Suppressor macrophage (primary cell): ENCODE measurements around the gene MT1A.

Source experiments
- DNase-seq, 4 experiments: peaks; one replicate each; pipeline ENCODE4 v3.0.0-alpha.2; 2020 to 2022
- total RNA-seq, 17 experiments: gene quantifications; one replicate each; lab custom pipeline; 2026; ENCODE audit warnings: mixed read lengths in 6 of 17, inconsistent platforms in 3 of 17; lab: John Stamatoyannopoulos, UW

Gene MT1A
- total RNA-seq = 0 to 1.7 (median 0) reads per million in 17 experiments

DNA sequence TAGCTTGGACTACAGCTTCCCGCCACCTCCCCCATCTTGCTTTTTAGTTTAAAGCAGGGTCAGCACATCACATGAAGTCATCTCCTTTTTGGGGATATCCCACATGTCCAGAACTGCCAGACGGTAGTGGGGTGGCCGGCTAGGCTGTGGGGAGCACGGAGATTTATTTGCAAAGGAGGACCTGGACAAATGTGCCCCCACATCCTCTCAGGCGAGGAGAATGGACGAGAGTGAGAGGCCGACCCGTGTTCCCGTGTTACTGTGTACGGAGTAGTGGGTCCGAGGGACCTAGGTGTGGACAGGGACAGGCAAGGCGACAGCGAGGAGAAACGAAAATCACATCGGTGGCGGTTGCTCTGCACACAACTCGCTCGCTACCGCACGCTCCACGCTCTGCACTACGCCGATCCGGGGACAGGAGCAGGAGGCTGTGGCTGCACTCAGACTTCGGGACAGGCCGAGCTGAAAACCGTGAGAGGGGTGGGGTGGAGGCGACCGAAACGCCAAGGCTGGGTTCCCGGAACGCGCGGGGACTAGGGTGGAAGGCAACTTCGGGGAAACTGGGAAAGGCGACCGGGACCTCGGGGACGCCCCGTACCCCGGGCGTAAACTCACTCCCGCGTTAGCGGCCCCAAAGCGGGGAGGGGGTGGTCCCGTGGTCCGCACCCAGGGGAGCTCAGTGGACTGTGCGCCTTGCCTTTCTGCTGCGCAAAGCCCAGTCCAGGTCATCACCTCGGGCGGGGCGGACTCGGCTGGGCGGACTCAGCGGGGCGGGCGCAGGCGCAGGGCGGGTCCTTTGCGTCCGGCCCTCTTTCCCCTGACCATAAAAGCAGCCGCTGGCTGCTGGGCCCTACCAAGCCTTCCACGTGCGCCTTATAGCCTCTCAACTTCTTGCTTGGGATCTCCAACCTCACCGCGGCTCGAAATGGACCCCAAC lies at the start of gene MT1A:
TSS of gene MT1A (plus strand) at position 853 of the 937 bp plus-strand sequence. CDS start at position 926, 73 bp downstream.
- DNase-seq = peak; percentile 38 to 68 (median 46)

GRCh38 chr16:56588781-56589140 lies 49.7 kb upstream of the MT1A start:
- DNase-seq = no peak

GRCh38 chr16:56589141-56590039 lies 49.1 kb upstream of the MT1A start, which contains the start of gene MT3:
MT3 (plus strand) TSS chr16:56589528; CDS start chr16:56589591, 63 bp downstream.
- peak in 3 of 4 experiments; percentile 10 to 45 (median 24) for DNase-seq

GRCh38 chr16:56591377-56592060 lies 46.9 kb upstream of the MT1A start:
- peak; percentile 38 to 70 (median 62) for DNase-seq

DNA sequence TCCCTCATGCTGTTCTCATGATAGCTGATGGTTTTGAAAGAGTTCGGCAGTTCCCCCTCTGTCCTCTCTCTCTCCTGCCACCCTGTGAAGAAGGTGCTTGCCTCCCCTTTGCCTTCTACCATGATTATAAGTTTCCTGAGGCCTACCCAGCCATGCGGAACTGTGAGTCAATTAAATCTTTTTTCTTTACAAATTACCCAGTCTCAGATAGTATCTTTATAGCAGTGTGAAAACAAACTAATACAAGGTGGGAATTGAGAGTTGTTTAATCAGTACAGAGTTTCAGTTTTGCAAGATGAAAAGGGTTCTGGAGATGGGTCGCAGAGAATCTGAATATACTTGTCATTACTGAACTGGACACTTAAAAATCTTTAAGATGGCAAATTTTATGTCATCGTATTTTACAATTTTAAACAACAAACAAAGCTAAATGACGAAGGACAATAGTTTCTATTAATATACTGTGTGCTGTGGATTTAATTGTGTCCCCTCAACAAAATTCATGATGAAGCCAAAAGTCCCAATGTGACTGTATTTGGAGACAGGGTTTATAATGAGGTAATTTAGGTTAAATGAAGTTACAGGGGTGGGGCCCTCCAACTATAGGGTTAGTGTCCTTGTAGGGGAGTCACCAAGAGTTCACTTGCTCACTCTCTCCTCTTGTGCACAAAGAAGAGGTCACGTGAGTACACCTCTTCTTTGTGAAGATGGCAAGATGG lies 44.7 kb upstream of the MT1A start:
- no peak for DNase-seq

- no peak for DNase-seq
Observed at GRCh38 chr16:56594292-56594619, 44.2 kb upstream of the MT1A start.

- DNase-seq = peak; percentile 62 to 79 (median 72)
Observed at GRCh38 chr16:56600398-56600999, 38.0 kb upstream of the MT1A start.

- no peak for DNase-seq
Observed at GRCh38 chr16:56601325-56601724, 37.1 kb upstream of the MT1A start.

DNA sequence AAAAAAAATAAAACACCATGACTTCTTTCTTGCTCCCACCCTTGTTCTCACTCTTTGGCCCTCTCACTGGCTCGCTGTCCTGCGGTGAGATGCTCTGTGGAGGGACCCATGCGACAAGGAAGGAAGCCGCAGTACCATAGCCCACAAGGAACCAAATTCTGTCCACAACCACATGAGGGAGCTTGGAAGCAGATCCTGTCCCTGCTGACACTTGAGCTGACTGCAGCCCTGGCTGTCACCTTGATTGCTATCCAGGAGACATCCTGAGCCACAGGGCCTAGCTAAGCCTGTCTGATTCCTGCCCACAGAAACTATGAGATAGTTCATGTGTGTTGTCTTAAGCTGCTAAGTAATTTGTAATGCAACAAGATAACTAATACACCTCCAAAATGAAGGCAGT lies 34.9 kb upstream of the MT1A start:
- DNase-seq = peak; percentile 47 to 74 (median 71)

DNA sequence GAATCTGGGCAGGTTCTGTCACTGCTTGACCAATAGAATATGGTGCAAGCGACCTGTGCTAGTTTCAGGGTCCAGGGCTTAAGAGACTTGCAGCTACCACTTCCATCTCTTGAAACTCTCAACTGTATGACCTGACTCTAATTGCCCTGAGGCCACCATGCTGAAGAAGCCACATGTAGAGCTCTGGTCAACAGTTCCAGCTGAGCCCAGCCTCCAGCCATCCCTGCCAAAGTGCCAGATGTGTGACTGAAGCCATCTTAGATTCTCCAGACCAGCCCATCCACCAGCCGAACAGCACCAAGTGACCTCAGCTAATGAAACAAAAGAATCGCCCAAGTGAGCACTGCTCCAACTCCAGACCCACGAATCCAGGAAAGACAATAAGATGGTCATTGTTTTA lies 33.5 kb upstream of the MT1A start:
- DNase-seq = no peak

- no peak for DNase-seq
Observed at GRCh38 chr16:56605475-56605874, 33.0 kb upstream of the MT1A start.

GRCh38 chr16:56606071-56606475 lies 32.4 kb upstream of the MT1A start:
- no peak for DNase-seq

DNA sequence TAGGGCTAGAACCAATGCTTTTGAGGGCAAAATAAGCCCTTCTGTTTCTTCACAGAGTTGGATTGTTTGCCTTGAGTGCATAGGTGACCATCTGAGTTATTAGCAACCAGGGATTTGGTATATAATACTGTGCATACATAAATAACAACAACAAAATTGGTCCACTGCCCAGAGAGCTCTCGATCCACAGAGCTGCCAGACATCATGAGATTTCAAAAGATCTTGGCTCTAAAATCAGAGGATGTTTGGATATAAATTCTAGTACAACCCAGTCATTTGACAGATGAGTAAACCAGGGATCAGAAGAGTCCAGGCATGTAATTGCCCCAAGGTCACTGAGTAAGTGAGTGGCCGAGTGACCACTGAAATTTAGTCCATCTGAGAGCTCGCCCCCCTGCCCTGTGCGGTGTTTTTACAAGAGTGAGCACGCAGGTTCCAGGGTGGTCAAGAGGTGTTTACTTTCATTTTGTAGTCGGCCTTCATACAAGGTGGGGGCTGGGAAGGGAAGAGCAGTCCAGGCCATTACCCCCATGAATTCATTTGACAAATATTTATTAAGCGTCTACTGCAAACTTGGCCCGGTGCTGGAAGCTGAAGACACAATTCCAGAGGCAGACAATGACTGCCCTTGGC lies 31.9 kb upstream of the MT1A start:
- no peak for DNase-seq

DNA sequence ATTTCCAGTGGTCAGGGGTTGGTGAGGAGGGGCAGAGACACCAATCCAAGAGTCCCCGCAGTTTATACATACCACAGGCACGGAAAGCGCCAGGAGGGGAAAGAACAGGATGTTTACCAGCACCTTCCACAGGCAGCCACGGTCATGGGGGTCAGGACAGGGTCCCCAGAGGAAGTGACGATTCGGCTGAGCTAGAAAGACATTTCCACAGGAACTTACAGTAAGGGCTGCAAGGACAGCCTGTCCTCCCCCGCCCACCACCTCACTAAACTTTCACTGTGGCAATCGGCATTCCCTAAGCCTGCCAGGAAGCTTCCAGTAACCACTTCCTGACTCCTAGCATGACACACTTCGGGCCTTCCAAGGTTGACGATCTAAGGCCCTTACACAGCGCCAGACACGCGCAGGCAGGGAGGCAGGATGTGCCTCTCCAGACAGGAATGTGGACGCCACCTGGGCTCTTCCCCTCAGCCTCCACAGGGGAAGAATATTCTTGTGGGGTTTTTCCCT lies 31.3 kb upstream of the MT1A start:
- DNase-seq = peak in 3 of 4 experiments; percentile 40 to 53 (median 49)

DNA sequence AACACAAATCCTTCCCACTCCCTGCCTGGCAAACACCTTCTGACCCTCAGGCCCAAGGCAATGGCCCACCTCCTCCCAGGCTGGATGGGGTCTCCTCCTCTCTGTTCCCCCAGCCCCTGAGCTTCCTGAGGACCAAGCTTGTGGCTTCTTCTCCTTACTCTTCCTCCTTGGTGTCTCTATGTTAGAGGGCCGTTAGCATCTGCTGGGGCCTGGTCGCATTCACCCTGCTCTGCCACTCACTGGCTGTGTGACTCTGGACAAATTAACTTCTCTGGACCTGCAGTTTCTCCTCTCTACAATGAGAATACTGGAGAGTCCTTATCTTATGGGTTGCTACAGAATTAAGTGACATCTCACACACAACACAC lies 30.8 kb upstream of the MT1A start:
- no peak for DNase-seq

- DNase-seq = peak; percentile 98 to 99 (median 98)
Observed at GRCh38 chr16:56608043-56608875, 30.2 kb upstream of the MT1A start, which contains the start of gene MT2A. MT2A (plus strand) TSS chr16:56608584; CDS start chr16:56608656, 72 bp downstream.

GRCh38 chr16:56608876-56609462 lies 29.5 kb upstream of the MT1A start:
- peak in 1 of 4 experiments; percentile 16 for DNase-seq

- DNase-seq = peak; percentile 93 to 99 (median 96)
Observed at GRCh38 chr16:56609463-56609921, 29.0 kb upstream of the MT1A start.

GRCh38 chr16:56610017-56610608 lies 28.4 kb upstream of the MT1A start:
- DNase-seq = peak; percentile 90 to 96 (median 94)
